Measurements from ENCODE around the gene EXOG.

DNA sequence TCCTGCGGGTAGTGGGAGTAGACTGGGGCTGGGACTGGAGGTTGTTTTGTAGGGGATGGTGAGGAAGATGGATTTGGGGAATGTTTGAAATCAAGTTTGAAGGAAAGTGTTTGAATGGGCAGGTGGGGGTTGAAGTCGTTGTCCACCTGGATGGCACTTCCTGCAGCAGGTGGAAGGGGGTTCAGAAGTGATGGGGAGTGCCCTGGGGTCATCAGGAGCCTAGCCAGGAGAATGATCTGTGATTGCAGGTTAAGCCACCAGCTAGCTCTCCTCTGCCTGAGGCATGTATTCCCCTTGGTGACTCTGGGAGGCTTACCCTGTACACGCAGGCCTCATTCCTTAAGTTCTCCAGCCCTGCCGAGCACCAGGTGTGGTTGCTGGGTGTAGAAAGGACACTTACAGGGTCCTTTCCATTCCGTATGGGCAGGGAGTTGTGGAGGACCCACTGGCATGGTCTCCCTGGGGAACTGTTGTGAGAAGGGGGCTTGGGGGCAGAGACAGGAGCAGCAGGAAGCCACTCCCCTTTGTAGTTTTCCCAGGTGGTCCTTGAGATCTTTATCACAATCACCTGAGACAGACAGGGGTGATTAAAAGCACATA, 19.9 kb upstream of the EXOG start:
- TF ChIP-seq, protein P1, sequence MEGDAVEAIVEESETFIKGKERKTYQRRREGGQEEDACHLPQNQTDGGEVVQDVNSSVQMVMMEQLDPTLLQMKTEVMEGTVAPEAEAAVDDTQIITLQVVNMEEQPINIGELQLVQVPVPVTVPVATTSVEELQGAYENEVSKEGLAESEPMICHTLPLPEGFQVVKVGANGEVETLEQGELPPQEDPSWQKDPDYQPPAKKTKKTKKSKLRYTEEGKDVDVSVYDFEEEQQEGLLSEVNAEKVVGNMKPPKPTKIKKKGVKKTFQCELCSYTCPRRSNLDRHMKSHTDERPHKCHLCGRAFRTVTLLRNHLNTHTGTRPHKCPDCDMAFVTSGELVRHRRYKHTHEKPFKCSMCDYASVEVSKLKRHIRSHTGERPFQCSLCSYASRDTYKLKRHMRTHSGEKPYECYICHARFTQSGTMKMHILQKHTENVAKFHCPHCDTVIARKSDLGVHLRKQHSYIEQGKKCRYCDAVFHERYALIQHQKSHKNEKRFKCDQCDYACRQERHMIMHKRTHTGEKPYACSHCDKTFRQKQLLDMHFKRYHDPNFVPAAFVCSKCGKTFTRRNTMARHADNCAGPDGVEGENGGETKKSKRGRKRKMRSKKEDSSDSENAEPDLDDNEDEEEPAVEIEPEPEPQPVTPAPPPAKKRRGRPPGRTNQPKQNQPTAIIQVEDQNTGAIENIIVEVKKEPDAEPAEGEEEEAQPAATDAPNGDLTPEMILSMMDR (IDR thresholded peaks at IDR 0.05; ENCODE audit: low read length) = no peak
- TF ChIP-seq EZH2 (IDR thresholded peaks at IDR 0.05; ENCODE audit: borderline replicate concordance, low read length) = no peak

Data from OCI-LY1 (cell line).